SK-N-SH treated with all-trans-retinoic acid at 6 μM for 48 hours (cell line): ENCODE data around the gene BUB3.

ENCODE experiments used
- ARNTL ChIP-seq: fragments of 450-650 bp; formaldehyde crosslinking; IDR thresholded peaks from 2 replicates; pipeline ENCODE4 v1.5.0; 2020; ENCODE audit warnings: low read depth, mild to moderate bottlenecking, moderate library complexity, borderline replicate concordance
- CSDC2 ChIP-seq: fragments of 250-450 bp; sonication (Bioruptor Pico); IDR thresholded peaks from 2 replicates; pipeline ENCODE4 v1.5.0; 2020; ENCODE audit warnings: mild to moderate bottlenecking, moderate library complexity
- ESRRG ChIP-seq: fragments of 250-450 bp; sonication (Bioruptor Pico); IDR thresholded peaks from 2 replicates; pipeline ENCODE4 v1.6.1; 2021; ENCODE audit warnings: mild to moderate bottlenecking
- ISL1 ChIP-seq: fragments of 250-450 bp; sonication (Bioruptor Pico); IDR thresholded peaks from 2 replicates; pipeline ENCODE4 v2.1.2; 2022; ENCODE audit warnings: mild to moderate bottlenecking, moderate library complexity
- PPARA ChIP-seq: fragments of 250-450 bp; sonication (Bioruptor Pico); IDR thresholded peaks from 2 replicates; pipeline ENCODE4 v1.5.0; 2020; ENCODE audit warnings: mild to moderate bottlenecking, borderline replicate concordance
- SNAI2 ChIP-seq: fragments of 250-450 bp; sonication (Bioruptor Pico); IDR thresholded peaks from 2 replicates; pipeline ENCODE4 v1.5.0; 2020; ENCODE audit warnings: mild to moderate bottlenecking, moderate library complexity
- TOX ChIP-seq: fragments of 250-450 bp; sonication (Bioruptor Pico); IDR thresholded peaks from 2 replicates; pipeline ENCODE4 v1.8.0; 2021; ENCODE audit warnings: mild to moderate bottlenecking, moderate library complexity, borderline replicate concordance
- ZC3H10 ChIP-seq: fragments of 250-450 bp; sonication (Bioruptor Pico); IDR thresholded peaks from 2 replicates; pipeline ENCODE4 v1.5.1; 2021; ENCODE audit warnings: mild to moderate bottlenecking, moderate library complexity
- ZFP3 ChIP-seq: fragments of 250-450 bp; sonication (Bioruptor Pico); IDR thresholded peaks from 2 replicates; pipeline ENCODE4 v1.5.0; 2020; ENCODE audit warnings: mild to moderate bottlenecking, moderate library complexity
- ZNF565 ChIP-seq: fragments of 450-650 bp; formaldehyde crosslinking; conservative IDR thresholded peaks from 2 replicates; pipeline ENCODE4 v1.5.0; 2020; ENCODE audit warnings: low read depth, mild to moderate bottlenecking, moderate library complexity
- TF ChIP-seq, protein P1 (sequence below): fragments of 250-450 bp; sonication (Bioruptor Pico); IDR thresholded peaks from 2 replicates; pipeline ENCODE4 v1.8.0; 2020; ENCODE audit warnings: mild to moderate bottlenecking, moderate library complexity, borderline replicate concordance
- TF ChIP-seq, protein P2 (sequence below): fragments of 250-450 bp; sonication (Bioruptor Pico); IDR thresholded peaks from 2 replicates; pipeline ENCODE4 v1.5.1; 2020; ENCODE audit warnings: low read depth, mild to moderate bottlenecking, moderate library complexity
- TF ChIP-seq, protein P3 (sequence below): fragments of 250-450 bp; sonication (Bioruptor Pico); IDR thresholded peaks from 2 replicates; pipeline ENCODE4 v1.8.0; 2021; ENCODE audit warnings: low read depth, mild to moderate bottlenecking, moderate library complexity, borderline replicate concordance

DNA sequence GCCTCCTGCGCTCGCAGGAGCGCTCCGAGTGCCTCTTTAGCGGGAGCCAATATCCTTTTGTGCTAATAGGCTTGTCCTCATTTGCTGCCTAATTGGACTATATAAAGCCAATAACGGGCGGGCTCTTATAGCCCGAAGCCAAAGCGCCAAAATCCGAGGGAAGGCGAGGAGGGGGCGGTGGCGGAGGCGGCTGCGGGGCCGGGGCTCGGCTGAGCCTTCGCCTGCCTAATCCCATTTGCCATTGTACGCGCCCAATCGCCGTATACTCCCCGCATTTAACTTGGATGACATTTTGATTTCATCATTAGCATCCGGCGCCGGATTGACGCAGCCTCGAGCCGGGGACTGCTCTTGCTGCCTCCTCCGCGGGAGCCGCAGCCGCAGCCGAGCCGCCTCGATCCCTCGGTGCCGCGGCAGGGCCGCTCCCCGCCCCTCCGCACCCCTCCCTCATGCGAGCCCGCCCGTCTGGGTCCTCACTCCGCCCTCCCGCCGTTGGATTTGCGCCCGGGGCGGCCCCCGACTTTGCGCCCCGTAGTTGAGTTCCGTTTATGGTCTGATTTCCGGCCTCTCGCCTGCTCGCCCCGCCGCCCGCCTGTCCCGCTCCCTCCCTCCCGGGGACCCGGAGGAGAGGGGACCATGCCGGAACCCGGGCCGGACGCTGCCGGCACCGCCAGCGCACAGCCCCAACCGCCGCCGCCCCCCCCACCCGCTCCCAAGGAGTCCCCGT lies 18.6 kb upstream of the BUB3 start, which contains the start of gene HMX3:
- TF ChIP-seq ESRRG (CRISPR knock-in tag) (no peak), ZFP3 (CRISPR knock-in tag) (no peak), TOX (CRISPR knock-in tag) (no peak), PPARA (CRISPR knock-in tag) (no peak), SNAI2 (CRISPR knock-in tag) (no peak), ZNF565 (CRISPR knock-in tag) (no peak), ARNTL (no peak), ZC3H10 (CRISPR knock-in tag) (no peak), CSDC2 (no peak), ISL1 (no peak)
- TF ChIP-seq, protein P1, sequence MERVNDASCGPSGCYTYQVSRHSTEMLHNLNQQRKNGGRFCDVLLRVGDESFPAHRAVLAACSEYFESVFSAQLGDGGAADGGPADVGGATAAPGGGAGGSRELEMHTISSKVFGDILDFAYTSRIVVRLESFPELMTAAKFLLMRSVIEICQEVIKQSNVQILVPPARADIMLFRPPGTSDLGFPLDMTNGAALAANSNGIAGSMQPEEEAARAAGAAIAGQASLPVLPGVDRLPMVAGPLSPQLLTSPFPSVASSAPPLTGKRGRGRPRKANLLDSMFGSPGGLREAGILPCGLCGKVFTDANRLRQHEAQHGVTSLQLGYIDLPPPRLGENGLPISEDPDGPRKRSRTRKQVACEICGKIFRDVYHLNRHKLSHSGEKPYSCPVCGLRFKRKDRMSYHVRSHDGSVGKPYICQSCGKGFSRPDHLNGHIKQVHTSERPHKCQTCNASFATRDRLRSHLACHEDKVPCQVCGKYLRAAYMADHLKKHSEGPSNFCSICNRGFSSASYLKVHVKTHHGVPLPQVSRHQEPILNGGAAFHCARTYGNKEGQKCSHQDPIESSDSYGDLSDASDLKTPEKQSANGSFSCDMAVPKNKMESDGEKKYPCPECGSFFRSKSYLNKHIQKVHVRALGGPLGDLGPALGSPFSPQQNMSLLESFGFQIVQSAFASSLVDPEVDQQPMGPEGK (CRISPR knock-in tag) = no peak
- TF ChIP-seq, protein P2, sequence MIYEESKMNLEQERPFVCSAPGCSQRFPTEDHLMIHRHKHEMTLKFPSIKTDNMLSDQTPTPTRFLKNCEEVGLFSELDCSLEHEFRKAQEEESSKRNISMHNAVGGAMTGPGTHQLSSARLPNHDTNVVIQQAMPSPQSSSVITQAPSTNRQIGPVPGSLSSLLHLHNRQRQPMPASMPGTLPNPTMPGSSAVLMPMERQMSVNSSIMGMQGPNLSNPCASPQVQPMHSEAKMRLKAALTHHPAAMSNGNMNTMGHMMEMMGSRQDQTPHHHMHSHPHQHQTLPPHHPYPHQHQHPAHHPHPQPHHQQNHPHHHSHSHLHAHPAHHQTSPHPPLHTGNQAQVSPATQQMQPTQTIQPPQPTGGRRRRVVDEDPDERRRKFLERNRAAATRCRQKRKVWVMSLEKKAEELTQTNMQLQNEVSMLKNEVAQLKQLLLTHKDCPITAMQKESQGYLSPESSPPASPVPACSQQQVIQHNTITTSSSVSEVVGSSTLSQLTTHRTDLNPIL (CRISPR knock-in tag) = no peak
- TF ChIP-seq, protein P3, sequence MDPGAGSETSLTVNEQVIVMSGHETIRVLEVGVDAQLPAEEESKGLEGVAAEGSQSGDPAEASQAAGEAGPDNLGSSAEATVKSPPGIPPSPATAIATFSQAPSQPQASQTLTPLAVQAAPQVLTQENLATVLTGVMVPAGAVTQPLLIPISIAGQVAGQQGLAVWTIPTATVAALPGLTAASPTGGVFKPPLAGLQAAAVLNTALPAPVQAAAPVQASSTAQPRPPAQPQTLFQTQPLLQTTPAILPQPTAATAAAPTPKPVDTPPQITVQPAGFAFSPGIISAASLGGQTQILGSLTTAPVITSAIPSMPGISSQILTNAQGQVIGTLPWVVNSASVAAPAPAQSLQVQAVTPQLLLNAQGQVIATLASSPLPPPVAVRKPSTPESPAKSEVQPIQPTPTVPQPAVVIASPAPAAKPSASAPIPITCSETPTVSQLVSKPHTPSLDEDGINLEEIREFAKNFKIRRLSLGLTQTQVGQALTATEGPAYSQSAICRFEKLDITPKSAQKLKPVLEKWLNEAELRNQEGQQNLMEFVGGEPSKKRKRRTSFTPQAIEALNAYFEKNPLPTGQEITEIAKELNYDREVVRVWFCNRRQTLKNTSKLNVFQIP (CRISPR knock-in tag) = no peak
